HG03469 (cell line): Measurements from ENCODE around the gene TFDP1.

Experiments used
- ATAC-seq: cut with Tn5 transposase; IDR thresholded peaks from one replicate; pipeline ENCODE4 v1.9.1; 2021; ENCODE audit warnings: mild to moderate bottlenecking, moderate library complexity, moderate number of reproducible peaks; ENCODE audit not compliant: unreplicated experiment

TFDP1 gene

GRCh38 chr13:113659337-113659736 is 74.8 kb downstream of the TFDP1 start:
- ATAC-seq: no peak

- no peak for ATAC-seq
Observed at GRCh38 chr13:113660066-113660465, 75.5 kb downstream of the TFDP1 start.

- no peak for ATAC-seq
Observed at GRCh38 chr13:113661509-113661908, 77.0 kb downstream of the TFDP1 start.

GRCh38 chr13:113663934-113664333 is 79.4 kb downstream of the TFDP1 start:
- no peak for ATAC-seq

GRCh38 chr13:113664751-113665596 is 80.4 kb downstream of the TFDP1 start:
- no peak for ATAC-seq

- no peak for ATAC-seq
Observed at GRCh38 chr13:113665597-113666328, 81.2 kb downstream of the TFDP1 start.

- ATAC-seq: no peak
Observed at GRCh38 chr13:113666329-113666670, 81.7 kb downstream of the TFDP1 start.

GRCh38 chr13:113666951-113667701 is 82.6 kb downstream of the TFDP1 start, which contains the start of gene GRK1:
TSS of gene GRK1 (plus strand) at chr13:113667219. CDS start at chr13:113667387, 168 bp downstream.
- no peak for ATAC-seq

- no peak for ATAC-seq
Observed at GRCh38 chr13:113667771-113668490, 83.4 kb downstream of the TFDP1 start.

GRCh38 chr13:113668491-113668971 is 84.0 kb downstream of the TFDP1 start:
- ATAC-seq: no peak

GRCh38 chr13:113669231-113669754 is 84.7 kb downstream of the TFDP1 start:
- ATAC-seq: no peak

- no peak for ATAC-seq
Observed at GRCh38 chr13:113669755-113670341, 85.3 kb downstream of the TFDP1 start.

- ATAC-seq: no peak
Observed at GRCh38 chr13:113670541-113670940, 86.0 kb downstream of the TFDP1 start.

- ATAC-seq: no peak
Observed at GRCh38 chr13:113671066-113672001, 86.8 kb downstream of the TFDP1 start.

GRCh38 chr13:113672002-113672651 is 87.6 kb downstream of the TFDP1 start:
- no peak for ATAC-seq
